Liver (tissue), 9 donors: Measurements from ENCODE around the gene TSTD2. TPM values are rescaled to one million over a fixed set of nuclear protein-coding genes. Genes with fewer than 3 reads are reported as not detected.
A peak's percentile ranks its signal among the peaks of the same experiment; 100 is the strongest.

Experiments used
- DNase-seq: peaks from one replicate; pipeline ENCODE4 v3.0.0-alpha.2; 2017; ENCODE audit warnings: low spot score
- H3K27ac ChIP-seq, 2 donors: one replicate each; pipeline ENCODE4 v1.7.0; 2013; ENCODE audit warnings: inconsistent platforms in 2 of 2, low read length in 2 of 2, control low read depth in 1 of 2, low read depth in 1 of 2, mild to moderate bottlenecking in 1 of 2
- H3K27me3 ChIP-seq, 4 donors: one replicate each; pipeline versions ENCODE4 v1.6.1 to v1.7.0; 2013; ENCODE audit warnings: low read length in 3 of 4, inconsistent platforms in 1 of 4, mild to moderate bottlenecking in 1 of 4, moderate library complexity in 1 of 4; ENCODE audit not compliant: control insufficient read depth in 4 of 4, insufficient read depth in 4 of 4
- H3K36me3 ChIP-seq, 4 donors: one replicate each; pipeline versions ENCODE4 v1.6.1 to v1.7.0; 2013; ENCODE audit warnings: low read length in 3 of 4, mild to moderate bottlenecking in 3 of 4, low read depth in 1 of 4, moderate library complexity in 1 of 4; ENCODE audit not compliant: control insufficient read depth in 4 of 4, insufficient read depth in 3 of 4
- H3K4me1 ChIP-seq, 4 donors: one replicate each; pipeline versions ENCODE4 v1.6.1 to v1.7.0; 2013; ENCODE audit warnings: low read length in 3 of 4, mild to moderate bottlenecking in 3 of 4, moderate library complexity in 1 of 4; ENCODE audit not compliant: control insufficient read depth in 4 of 4, insufficient read depth in 4 of 4
- H3K4me3 ChIP-seq, 3 donors: one replicate each; pipeline versions ENCODE4 v1.6.1 to v1.7.0; 2013; ENCODE audit warnings: low read length in 3 of 3, control low read depth in 1 of 3, low read depth in 1 of 3, mild to moderate bottlenecking in 1 of 3
- H3K9ac ChIP-seq, 2 donors: one replicate each; pipeline ENCODE4 v1.7.0; 2013; ENCODE audit warnings: low read length in 2 of 2, mild to moderate bottlenecking in 2 of 2, moderate library complexity in 2 of 2, control low read depth in 1 of 2, low read depth in 1 of 2
- H3K9me3 ChIP-seq, 4 donors: one replicate each; pipeline versions ENCODE4 v1.6.1 to v1.7.0; 2013; ENCODE audit warnings: low read length in 3 of 4; ENCODE audit not compliant: control insufficient read depth in 4 of 4
- EGR1 ChIP-seq, 2 donors: IDR thresholded peaks; 2 replicates each; pipeline ENCODE4 v1.6.1; 2016 to 2018; ENCODE audit warnings: antibody characterized with exemption in 2 of 2, low read depth in 2 of 2
- FOXA1 ChIP-seq: IDR thresholded peaks from 2 replicates; pipeline ENCODE4 v1.6.1; 2016; ENCODE audit warnings: antibody characterized with exemption
- FOXA2 ChIP-seq: IDR thresholded peaks from 2 replicates; pipeline ENCODE4 v1.6.1; 2016; ENCODE audit warnings: antibody characterized with exemption
- GABPA ChIP-seq, 2 donors: IDR thresholded peaks in 1 of 2; conservative IDR thresholded peaks in 1 of 2; 2 replicates each; pipeline ENCODE4 v1.6.1; 2016; ENCODE audit warnings: antibody characterized with exemption in 2 of 2, mild to moderate bottlenecking in 1 of 2, moderate library complexity in 1 of 2
- HNF4A ChIP-seq, 2 donors: conservative IDR thresholded peaks; 2 replicates each; pipeline ENCODE4 v1.6.1; 2016; ENCODE audit warnings: antibody characterized with exemption in 2 of 2, mild to moderate bottlenecking in 2 of 2
- HNF4G ChIP-seq: IDR thresholded peaks from 2 replicates; pipeline ENCODE4 v1.6.1; 2016; ENCODE audit warnings: antibody characterized with exemption
- JUND ChIP-seq, 2 donors: IDR thresholded peaks; 2 replicates each; pipeline ENCODE4 v1.6.1; 2016; ENCODE audit warnings: antibody characterized with exemption in 2 of 2
- NR2F2 ChIP-seq: IDR thresholded peaks from 2 replicates; pipeline ENCODE4 v1.6.1; 2016; ENCODE audit warnings: antibody characterized with exemption
- TAF1 ChIP-seq: conservative IDR thresholded peaks from 2 replicates; pipeline ENCODE4 v1.6.1; 2016; ENCODE audit warnings: antibody characterized with exemption, mild to moderate bottlenecking
- YY1 ChIP-seq: IDR thresholded peaks from 2 replicates; pipeline ENCODE4 v1.6.1; 2016; ENCODE audit warnings: antibody characterized with exemption, mild to moderate bottlenecking
- ZBTB33 ChIP-seq: IDR thresholded peaks from 2 replicates; pipeline ENCODE4 v1.6.1; 2016; ENCODE audit warnings: antibody characterized with exemption
- WGBS: extraction: QIAGEN DNeasy Blood & Tissue Kit; methylation state at CpG from one replicate; pipeline ENCODE4 v1.1.7; 2013; 5-methylcytosine and 5-hydroxymethylcytosine counted together
- polyA plus RNA-seq, 2 donors: library from polyadenylated mRNA; stranded (reverse) in 1 of 2; unstranded in 1 of 2; fragments of 200-250 nt in 1 of 2; fragments of >200 nt in 1 of 2; fragmentation: Nextera tagmentation in 1 of 2; extraction: Ambion mirVana in 1 of 2; gene quantifications; one replicate each; pipeline versions ENCODE4 v1.2.1 to v1.2.3, GENCODE V29; 2013 to 2015
- total RNA-seq, 2 donors: library from RNA; depleted of rRNA; stranded (reverse); fragments of >200 nt; gene quantifications; one replicate each; pipeline ENCODE4 v1.2.3, GENCODE V29; 2014
- TF ChIP-seq, protein P1 (sequence below): IDR thresholded peaks from 2 replicates; pipeline ENCODE4 v1.6.1; 2016; ENCODE audit warnings: antibody characterized with exemption
- TF ChIP-seq, protein P2 (sequence below): IDR thresholded peaks from 2 replicates; pipeline ENCODE4 v1.6.1; 2016; ENCODE audit warnings: antibody characterized with exemption
- donor health status: healthy.
- donor health status: healthy.
- donor health status: healthy.
- donor health status: healthy.
- donor health status: healthy.

The TSTD2 gene
- total and polyA plus RNA-seq, 4 donors, result 4.6 to 13.8 (median 7.1) TPM

DNA sequence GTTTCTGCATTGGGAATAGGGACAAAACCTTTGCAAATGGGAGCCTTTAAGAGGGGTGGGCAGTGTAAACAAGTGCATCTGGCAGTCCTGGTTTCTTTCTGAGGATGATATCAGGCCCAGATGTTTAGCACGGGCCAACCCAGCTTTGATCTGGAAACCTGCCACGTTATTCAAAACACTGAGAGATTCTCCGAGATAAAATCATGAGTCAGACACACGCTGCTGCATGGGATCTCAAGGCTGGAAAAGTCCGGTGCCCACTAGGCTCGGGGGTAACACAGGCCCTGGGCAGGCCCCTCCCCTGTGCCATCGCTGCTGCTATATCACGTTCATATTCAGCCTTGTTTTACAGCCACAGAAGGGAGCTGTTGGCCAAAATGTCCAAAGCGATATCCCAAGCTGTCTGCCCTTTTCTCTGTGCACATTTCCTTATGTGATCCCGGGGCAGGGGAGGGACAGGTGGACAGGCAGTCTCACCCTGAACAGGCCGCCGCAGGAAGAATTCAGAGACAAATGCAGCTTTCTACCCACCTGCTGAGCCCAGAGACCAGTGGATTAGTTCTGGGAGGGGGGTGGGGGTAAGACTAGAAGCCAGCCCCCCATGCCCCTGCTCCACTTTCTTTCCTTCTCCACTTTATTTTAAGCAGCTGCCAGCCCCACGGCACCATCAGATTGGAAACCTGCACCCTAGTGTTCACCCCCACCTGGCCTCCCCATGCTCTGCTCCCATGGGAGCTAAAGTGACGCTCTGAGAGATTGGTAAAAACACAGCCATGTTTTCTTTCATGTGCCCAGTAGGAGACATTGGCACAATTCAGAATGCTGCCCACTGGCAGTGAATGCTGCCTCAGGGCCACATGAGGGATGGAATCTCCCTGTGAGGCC is 68.6 kb downstream of the TSTD2 start:
- TF ChIP-seq TAF1, result no peak
- no peak for TF ChIP-seq ZBTB33
- TF ChIP-seq, protein P1, sequence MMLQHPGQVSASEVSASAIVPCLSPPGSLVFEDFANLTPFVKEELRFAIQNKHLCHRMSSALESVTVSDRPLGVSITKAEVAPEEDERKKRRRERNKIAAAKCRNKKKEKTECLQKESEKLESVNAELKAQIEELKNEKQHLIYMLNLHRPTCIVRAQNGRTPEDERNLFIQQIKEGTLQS, result no peak
- no peak for TF ChIP-seq HNF4A (conservative IDR thresholded peaks at IDR 0.05)
- TF ChIP-seq NR2F2, result no peak
- no peak for TF ChIP-seq FOXA1
- TF ChIP-seq, protein P2, sequence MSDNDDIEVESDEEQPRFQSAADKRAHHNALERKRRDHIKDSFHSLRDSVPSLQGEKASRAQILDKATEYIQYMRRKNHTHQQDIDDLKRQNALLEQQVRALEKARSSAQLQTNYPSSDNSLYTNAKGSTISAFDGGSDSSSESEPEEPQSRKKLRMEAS, result no peak
- TF ChIP-seq JUND (IDR thresholded peaks at IDR 0.05), result peak in 1 of 2 donors; percentile 29
- TF ChIP-seq YY1, result no peak
- TF ChIP-seq GABPA (IDR thresholded peaks at IDR 0.05 in 1 of 2, conservative IDR thresholded peaks at IDR 0.05 in 1 of 2), result no peak
- TF ChIP-seq FOXA2, result peak; percentile 5
- no peak for TF ChIP-seq HNF4G
- no peak for DNase-seq
- Histone ChIP-seq H3K4me1 (no peaks in the 10 kb centered on the region), H3K27ac (no peak overlapping the region), H3K27me3 (no peaks in the 10 kb centered on the region), H3K36me3 (peaks cover 0 to 5% (median 0%) of the 10 kb centered on the region in 4 donors), H3K9ac (no peak overlapping the region), H3K4me3 (no peak overlapping the region), H3K9me3 (no peaks in the 10 kb centered on the region)
- 60% methylated on average over 14 of the region's 14 CpGs for WGBS

- H3K4me3 ChIP-seq, result no peak overlapping the region
- WGBS, result 86% methylated on average over 13 of the region's 13 CpGs
- no peaks in the 10 kb centered on the region for H3K27me3 ChIP-seq
- H3K9me3 ChIP-seq, result no peaks in the 10 kb centered on the region
- no peak overlapping the region for H3K9ac ChIP-seq
- no peak overlapping the region for H3K27ac ChIP-seq
- TF ChIP-seq YY1 (no peak), NR2F2 (peak; percentile 39)
- DNase-seq, result no peak
- no peaks in the 10 kb centered on the region for H3K4me1 ChIP-seq
- H3K36me3 ChIP-seq, result peaks cover 0 to 5% (median 0%) of the 10 kb centered on the region in 4 donors
Measured at GRCh38 chr9:97563458-97564135, 69.6 kb downstream of the TSTD2 start.

DNA sequence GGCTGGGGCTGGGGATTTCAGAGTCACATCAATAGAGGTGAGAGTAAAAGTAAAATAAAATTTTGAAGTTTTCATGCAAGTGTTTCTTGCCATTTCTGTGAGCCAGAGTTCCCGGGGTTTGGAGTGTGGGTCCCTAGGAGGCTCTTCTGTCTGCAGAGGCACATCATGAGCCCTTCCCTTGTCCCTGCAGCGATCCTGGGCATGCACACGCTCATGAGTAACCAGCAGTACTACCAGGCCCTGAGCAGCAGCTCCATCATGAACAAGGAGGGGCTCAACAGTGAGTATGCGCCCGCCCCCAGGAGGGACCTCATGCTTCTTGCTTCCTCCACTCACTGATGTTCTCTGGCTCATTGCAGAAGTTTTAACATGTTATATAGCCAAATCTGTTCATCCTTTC is 70.6 kb downstream of the TSTD2 start:
- Histone ChIP-seq H3K9ac (no peak overlapping the region), H3K9me3 (no peaks in the 10 kb centered on the region), H3K4me1 (peaks cover 0 to 6% (median 3%) of the 10 kb centered on the region in 4 donors), H3K27ac (no peak overlapping the region), H3K36me3 (peaks cover 0 to 5% (median 0%) of the 10 kb centered on the region in 4 donors), H3K27me3 (no peaks in the 10 kb centered on the region), H3K4me3 (no peak overlapping the region)
- TF ChIP-seq GABPA (IDR thresholded peaks at IDR 0.05 in 1 of 2, conservative IDR thresholded peaks at IDR 0.05 in 1 of 2), result no peak
- no peak for TF ChIP-seq HNF4A (conservative IDR thresholded peaks at IDR 0.05)
- TF ChIP-seq TAF1, result no peak
- no peak for TF ChIP-seq HNF4G
- no peak for TF ChIP-seq EGR1 (IDR thresholded peaks at IDR 0.05; ENCODE audit: low read depth in 2 of 2)
- no peak for TF ChIP-seq NR2F2
- TF ChIP-seq, protein P1, result no peak
- TF ChIP-seq YY1, result no peak
- no peak for TF ChIP-seq JUND (IDR thresholded peaks at IDR 0.05)
- TF ChIP-seq FOXA1, result no peak
- DNase-seq, result no peak
- 95% methylated on average over 5 of the region's 5 CpGs for WGBS
